AG08396 (cell line): ENCODE data around the gene NOCT.
"Not testable (repeated sequence)": the region's sequence is repeated elsewhere in the genome, so short reads cannot be mapped to it uniquely, and the experiment has no call there.

ENCODE experiments used
- DNase-seq: peaks from one replicate; pipeline ENCODE4 v3.0.0; 2012; ENCODE audit warnings: low spot score, mixed read lengths

Gene NOCT, protein sequence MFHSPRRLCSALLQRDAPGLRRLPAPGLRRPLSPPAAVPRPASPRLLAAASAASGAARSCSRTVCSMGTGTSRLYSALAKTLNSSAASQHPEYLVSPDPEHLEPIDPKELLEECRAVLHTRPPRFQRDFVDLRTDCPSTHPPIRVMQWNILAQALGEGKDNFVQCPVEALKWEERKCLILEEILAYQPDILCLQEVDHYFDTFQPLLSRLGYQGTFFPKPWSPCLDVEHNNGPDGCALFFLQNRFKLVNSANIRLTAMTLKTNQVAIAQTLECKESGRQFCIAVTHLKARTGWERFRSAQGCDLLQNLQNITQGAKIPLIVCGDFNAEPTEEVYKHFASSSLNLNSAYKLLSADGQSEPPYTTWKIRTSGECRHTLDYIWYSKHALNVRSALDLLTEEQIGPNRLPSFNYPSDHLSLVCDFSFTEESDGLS

DNA sequence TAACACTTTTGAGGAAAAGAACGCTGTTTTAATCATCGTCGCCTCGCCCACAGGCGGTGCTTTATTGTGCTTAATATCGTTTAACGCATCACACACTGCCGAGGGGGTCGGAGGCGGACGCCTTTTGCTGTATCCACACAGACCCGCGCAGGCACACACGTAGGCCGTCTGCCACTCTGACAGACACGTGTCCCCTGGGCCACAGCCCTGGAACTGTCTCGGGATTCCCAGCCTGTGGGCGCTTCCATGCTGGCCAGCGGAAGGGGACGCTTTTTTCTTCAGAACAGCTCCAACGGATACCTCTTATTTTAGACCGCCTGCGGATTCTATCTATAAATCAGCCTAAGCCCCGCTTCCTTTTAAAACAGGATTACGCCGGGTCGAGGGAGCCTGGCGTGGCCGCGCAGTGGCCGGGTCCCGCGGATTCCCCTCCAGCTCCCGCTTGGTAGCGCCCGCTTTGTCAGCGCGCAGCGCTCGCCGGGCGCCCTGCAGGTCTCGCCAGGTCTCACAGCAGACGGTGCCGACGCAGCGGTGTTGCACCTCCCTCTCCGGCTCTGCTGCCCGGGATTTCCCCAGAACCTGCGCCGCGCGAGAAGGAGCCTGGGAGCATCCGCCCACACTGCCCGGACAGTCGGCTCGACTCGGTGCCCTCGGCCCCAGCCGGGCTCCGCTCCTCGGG, at the start of gene NOCT:
NOCT (plus strand) TSS at position 513 of the 679 bp plus-strand sequence. CDS start 201 bp downstream, outside the sequence.
- peak; percentile 93 for DNase-seq

DNA sequence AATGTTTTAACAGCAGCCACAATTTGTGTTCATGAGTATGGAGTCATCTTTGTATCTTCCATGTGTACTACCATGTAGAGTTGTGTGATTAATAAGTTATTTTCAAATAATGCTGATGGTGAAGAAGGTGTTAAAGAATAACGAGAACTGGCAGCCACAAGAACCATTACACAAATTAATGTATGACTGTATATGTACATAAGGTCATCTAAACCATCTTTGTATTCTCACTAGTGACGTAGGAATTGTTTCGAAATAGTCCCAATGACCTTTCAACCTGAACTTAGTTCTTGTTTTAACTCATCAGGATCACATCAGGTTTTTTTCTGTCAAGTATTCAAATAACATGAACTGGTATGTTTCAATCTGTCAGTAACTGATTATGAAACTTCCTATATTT, 48.3 kb upstream of the NOCT start:
- DNase-seq = no peak

DNA sequence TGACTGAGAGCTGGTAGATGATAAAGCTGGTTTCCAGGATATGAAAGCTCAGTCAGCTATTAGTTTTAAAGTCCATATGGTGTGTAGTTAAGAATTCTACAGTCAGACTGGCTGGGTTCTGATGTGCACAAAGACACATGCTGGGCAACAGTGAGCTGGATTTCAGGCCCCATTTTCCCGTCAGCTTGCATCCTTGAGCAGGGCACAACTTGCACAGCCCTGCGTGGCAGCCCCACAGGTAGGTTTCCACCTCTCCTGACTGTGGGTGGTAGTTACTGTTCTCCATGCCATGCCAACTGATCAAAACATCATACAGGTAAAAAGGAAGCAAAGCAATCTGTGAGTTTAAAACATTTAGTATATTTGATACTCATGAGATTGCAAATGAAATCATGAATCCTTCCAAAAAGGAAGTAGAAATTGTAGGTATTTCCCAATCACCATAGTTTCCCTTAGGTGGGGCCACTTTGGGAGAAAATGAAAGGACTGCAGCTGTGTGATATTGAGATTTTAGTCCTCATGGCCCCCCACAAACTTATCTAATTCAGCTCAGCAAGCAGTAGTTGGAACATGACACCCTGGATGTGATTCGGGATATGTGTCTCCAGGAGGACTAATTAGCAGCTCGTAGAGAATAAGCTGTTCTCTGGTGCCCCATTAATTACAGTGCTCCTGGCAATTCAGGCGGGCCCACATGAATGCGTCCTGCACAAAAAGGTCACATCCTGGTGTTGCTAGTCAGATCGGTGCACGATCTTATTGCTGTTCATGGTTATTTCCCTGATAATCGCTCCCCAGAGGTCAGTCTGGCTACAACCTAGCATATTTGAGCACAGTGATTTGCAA, 42.4 kb upstream of the NOCT start:
- DNase-seq = peak; percentile 20

DNA sequence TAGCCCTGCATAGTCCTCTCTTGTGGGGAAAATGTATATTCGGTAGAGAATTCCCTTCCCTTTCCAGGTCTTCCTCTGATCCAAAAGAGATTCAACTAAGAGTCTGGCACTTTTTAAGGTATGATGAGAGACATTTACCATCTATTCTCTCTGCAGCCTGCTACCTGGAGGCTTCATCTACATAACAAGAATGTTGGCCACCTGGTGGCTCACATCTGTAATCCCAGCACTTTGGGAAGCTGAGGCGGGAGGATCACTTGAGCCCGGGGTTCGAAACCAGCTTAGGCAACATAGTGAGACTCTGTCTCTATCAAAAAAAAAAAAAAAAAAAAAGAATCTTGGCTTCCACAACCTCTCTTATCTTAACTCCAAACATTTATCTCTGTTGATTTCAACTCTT, 40.4 kb upstream of the NOCT start:
- DNase-seq = no peak

- DNase-seq = no peak
These were observed 39.1 kb upstream of the NOCT start for GRCh38 chr4:138976526-138976925.

GRCh38 chr4:138977524-138977923, 38.1 kb upstream of the NOCT start:
- DNase-seq = no peak

GRCh38 chr4:138978028-138978585, 37.5 kb upstream of the NOCT start:
- no peak for DNase-seq

- no peak for DNase-seq
These were observed 37.0 kb upstream of the NOCT start for GRCh38 chr4:138978600-138978999.

GRCh38 chr4:138979742-138980141, 35.8 kb upstream of the NOCT start:
- no peak for DNase-seq

GRCh38 chr4:138981930-138982390, 33.6 kb upstream of the NOCT start:
- DNase-seq = peak; percentile 53

- DNase-seq = no peak
These were observed 32.8 kb upstream of the NOCT start for GRCh38 chr4:138982754-138983153.

DNA sequence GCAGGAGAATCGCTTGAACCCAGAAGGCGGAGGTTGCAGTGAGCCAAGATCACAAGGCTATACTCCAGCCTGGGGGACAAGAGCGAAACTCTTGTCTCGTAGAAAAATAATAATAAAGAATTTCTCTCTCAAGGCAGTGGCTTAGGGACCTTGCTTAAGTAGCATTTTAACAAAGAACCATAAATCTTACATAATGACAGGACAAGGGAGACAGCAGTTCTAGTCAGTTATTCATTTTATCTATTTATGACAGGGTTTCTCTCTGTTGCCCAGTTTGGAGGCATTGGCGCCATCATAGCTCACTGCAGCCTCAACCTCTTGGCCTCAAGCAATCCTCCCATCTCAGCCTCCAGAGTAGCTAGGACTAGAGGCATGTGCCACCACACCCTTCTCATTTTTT, 31.9 kb upstream of the NOCT start:
- no peak for DNase-seq

- no peak for DNase-seq
These were observed 30.9 kb upstream of the NOCT start for GRCh38 chr4:138984647-138985046.

GRCh38 chr4:138992676-138993075, 22.9 kb upstream of the NOCT start:
- DNase-seq = no peak

DNA sequence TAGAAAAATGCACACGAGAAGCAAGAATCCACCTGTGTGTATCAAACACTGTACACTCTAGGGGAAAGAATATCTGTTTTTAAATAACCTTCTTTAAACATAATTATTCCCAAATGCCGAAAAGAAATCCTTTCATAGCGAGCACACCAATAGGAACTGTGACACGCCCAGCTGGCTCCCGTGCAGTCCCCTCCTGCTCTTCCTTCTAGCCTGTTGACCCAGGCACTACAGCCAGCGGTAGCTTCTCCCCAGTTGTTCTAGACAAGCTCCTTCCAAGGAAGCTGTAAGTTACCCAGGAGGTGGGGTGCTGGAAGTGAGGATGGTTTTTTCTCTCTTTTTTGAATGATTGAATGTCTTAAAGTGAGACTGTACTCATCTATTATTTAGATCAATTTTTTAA, 19.5 kb upstream of the NOCT start:
- DNase-seq = no peak

- no peak for DNase-seq
These were observed 15.9 kb upstream of the NOCT start for GRCh38 chr4:138999666-139000065.

- DNase-seq = not testable (repeated sequence)
These were observed 15.4 kb upstream of the NOCT start for GRCh38 chr4:139000134-139000533.

DNA sequence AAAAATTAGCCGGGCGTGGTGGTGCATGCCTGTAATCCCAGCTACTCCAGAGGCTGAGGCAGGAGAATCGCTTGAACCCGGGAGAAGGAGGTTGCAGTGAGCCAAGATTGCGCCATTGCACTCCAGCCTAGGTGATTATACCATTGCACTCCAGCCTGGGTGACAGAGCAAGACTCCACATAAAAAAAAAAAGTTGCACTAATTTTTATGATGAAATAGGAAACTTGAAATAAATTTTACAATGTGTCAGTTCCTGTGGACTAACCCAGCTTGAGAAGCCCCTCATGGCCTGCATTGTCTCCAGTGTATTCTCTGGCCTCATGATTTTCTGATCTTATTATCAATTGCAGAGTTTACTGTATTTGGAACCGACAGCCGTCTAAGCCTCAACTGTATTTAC, 14.2 kb upstream of the NOCT start:
- DNase-seq = not testable (repeated sequence)

DNA sequence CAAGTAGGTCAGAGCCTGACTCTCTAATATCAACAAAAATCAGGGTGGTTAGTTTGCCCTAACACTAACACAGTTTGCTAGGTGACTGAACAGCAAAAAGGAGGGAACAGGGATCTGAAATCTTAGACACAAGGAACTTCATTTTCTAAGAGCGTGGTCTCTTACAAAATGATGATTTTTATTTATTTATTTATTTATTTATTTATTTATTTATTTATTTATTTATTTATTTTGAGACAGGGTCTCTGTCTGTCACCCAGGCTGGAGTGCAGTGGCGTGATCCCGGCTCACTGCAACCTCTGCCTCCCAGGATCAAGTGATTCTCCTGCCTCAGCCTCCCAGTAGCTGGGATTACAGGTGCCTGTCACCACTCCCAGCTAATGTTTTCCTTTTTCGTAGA, 11.9 kb upstream of the NOCT start:
- not testable (repeated sequence) for DNase-seq

GRCh38 chr4:139005774-139006173, 9.8 kb upstream of the NOCT start:
- no peak for DNase-seq

DNA sequence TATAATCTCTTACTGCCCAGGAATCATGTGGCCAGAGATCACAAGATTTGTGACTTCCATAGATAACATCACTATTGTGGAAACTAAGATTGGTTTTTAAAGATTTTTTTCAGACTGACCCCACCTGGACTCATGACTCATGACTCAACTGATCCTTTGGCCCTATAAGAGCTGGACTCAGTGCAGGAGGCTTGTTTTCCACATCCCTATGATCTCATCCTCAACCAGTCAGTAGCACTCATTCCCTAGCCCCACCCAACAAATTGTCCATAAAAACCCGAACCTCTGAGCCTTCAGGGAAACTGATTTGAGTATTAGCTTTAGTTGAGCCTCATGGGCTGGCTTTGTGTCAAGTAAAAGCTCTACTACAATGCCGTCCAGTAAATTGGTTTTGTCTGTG, 7.9 kb upstream of the NOCT start:
- DNase-seq = no peak

- DNase-seq = not testable (repeated sequence)
These were observed 7.3 kb upstream of the NOCT start for GRCh38 chr4:139008278-139008677.
